Duodenal mucosa (tissue), 2 donors: Measurements from ENCODE around the gene NEU2.
"Not testable (repeated sequence)": the region's sequence is repeated elsewhere in the genome, so short reads cannot be mapped to it uniquely, and the experiment has no call there.

Source experiments
- H3K27ac ChIP-seq: one replicate; pipeline ENCODE4 v1.7.0; 2013; ENCODE audit warnings: low read depth, low read length
- H3K27me3 ChIP-seq, 2 donors: one replicate each; pipeline ENCODE4 v1.7.0; 2013; ENCODE audit warnings: low read length in 2 of 2, control low read depth in 1 of 2; ENCODE audit not compliant: insufficient read depth in 2 of 2, control insufficient read depth in 1 of 2
- H3K36me3 ChIP-seq, 2 donors: one replicate each; pipeline ENCODE4 v1.7.0; 2013; ENCODE audit warnings: low read length in 2 of 2, control low read depth in 1 of 2; ENCODE audit not compliant: insufficient read depth in 2 of 2, control insufficient read depth in 1 of 2
- H3K4me1 ChIP-seq, 2 donors: one replicate each; pipeline ENCODE4 v1.7.0; 2013; ENCODE audit warnings: low read length in 2 of 2, control low read depth in 1 of 2; ENCODE audit not compliant: insufficient read depth in 2 of 2, control insufficient read depth in 1 of 2
- H3K4me3 ChIP-seq, 2 donors: one replicate each; pipeline ENCODE4 v1.7.0; 2013; ENCODE audit warnings: low read length in 2 of 2, low read depth in 1 of 2
- H3K9ac ChIP-seq, 2 donors: one replicate each; pipeline ENCODE4 v1.7.0; 2013; ENCODE audit warnings: low read length in 2 of 2, low read depth in 1 of 2
- H3K9me3 ChIP-seq, 2 donors: one replicate each; pipeline ENCODE4 v1.7.0; 2013; ENCODE audit warnings: low read length in 2 of 2, control low read depth in 1 of 2; ENCODE audit not compliant: control insufficient read depth in 1 of 2

NEU2 gene

DNA sequence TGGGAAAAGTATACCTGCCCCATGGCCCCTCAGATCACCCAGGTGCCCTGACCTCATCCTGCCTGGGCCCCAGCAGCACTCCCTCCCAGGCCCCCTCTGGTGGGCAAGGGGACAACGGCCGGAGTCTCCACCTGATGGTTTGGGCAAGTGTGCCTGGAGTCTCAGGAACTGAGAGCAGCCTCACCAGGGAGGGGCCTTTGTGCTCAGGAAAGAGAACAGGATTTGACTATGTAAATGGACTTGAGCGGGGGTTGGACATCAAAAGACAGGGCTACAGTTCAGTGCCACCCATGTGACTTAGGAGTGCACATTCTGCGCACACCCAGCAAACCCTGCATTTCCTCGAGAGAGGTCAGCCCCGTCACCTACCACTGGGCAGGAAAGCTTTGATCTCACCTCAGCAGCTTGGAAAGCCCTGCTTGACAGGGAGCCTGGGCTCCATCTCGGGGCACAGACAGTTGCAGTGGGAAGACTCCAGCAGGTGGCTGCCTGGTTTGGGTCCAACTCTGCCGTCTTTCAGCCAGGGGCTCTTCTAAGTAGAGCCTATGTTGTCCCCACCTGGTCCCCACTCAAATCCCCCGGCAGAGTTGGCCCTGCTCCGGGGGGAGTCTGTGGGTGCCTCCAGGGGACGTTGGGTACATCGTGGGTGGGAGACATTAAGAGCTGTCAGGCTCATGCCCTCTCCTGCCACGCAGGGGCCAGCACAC is 30.9 kb downstream of the NEU2 start:
- peaks cover 41 to 52% of the 10 kb centered on the region in 2 donors for H3K4me1 ChIP-seq
- H3K4me3 ChIP-seq: peak overlapping the region; percentile 60 to 63
- peak overlapping the region; percentile 7 for H3K27ac ChIP-seq
- H3K9ac ChIP-seq: peak overlapping the region in 1 of 2 donors; percentile 60
- no peaks in the 10 kb centered on the region for H3K27me3 ChIP-seq
- H3K9me3 ChIP-seq: no peaks in the 10 kb centered on the region
- H3K36me3 ChIP-seq: peaks cover 0 to 5% of the 10 kb centered on the region in 2 donors

DNA sequence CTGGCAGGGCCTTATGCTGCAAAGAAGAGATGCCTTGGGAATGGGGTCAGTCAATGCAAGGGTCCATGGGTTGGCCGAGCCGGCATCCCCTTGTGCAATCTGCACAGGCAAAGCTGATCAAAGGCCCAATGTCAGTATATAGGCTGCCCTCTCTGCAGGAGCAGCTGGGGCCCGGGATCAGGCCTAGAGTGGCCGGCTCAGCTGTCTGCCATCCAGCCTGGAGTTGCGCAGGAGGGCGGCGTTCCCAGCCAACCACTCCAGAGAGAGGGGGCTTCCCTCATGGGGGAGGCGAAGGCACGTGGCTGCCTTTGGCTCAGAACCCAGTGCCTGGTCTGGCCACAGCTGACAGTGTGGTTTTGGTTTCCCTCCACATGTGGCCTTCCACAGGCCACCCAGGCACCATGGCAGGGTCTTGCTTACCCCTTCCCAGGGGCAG is 31.5 kb downstream of the NEU2 start:
- no peak overlapping the region for H3K9ac ChIP-seq
- H3K27ac ChIP-seq: no peak overlapping the region
- peaks cover 0 to 5% of the 10 kb centered on the region in 2 donors for H3K36me3 ChIP-seq
- no peaks in the 10 kb centered on the region for H3K27me3 ChIP-seq
- H3K4me3 ChIP-seq: peak overlapping the region; percentile 60 to 63
- peaks cover 45 to 56% of the 10 kb centered on the region in 2 donors for H3K4me1 ChIP-seq
- no peaks in the 10 kb centered on the region for H3K9me3 ChIP-seq

DNA sequence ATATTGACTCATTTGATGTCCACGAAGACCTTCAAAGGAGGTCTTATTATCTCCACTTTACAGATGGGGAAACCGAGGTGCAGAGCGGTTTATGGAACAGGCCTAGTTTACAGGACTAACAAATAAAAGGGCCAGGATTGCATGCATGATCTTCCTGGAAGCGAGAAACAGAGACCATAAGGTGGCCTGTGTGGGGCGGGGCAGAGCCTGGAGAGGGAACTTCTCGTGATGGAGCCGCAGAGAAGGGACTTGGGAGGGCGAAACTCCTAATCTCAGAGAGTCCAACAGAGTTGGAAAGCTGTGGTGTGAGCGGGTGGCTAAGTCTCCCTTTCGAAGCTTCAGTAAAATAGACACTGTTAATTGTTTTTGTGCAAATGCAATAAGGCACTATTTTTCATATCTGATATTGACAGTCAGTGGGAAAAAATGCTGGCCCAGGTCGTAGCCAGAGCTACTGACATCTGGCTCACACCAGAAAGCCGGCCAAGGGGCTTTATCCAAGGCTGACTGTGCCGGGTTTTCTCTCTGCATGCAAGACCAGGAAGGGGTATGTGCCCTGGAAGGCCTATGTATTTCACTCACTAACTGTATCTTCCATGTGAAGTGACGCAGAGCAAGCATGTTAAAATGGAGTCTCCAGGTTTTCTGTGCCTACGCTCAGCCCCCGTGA is 32.2 kb downstream of the NEU2 start:
- no peak overlapping the region for H3K27ac ChIP-seq

DNA sequence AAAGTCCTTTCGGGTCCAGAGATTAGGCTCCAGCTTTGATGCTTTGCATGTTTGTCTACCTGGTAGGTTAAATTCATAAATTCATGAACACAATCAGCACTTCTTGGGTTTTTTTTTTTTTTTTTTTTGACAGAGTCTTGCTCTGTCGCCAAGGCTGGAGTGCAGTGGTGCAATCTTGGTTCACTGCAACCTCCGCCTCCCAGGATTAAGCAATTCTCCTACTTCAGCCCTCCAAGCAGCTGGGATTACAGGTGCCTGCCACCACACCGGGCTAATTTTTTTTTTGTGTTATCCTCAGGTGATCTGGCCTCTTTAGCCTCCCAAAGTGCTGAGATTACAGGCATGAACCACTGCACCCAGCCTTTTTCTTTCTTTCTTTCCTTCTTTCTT is 32.7 kb downstream of the NEU2 start:
- not testable (repeated sequence) for H3K9me3 ChIP-seq, H3K36me3 ChIP-seq, H3K4me3 ChIP-seq, H3K27me3 ChIP-seq, H3K27ac ChIP-seq, H3K9ac ChIP-seq
- H3K4me1 ChIP-seq: peaks cover 38 to 50% of the 10 kb centered on the region in 2 donors

More for the DNA sequence above, 32.2 kb downstream of the NEU2 start:
- Histone ChIP-seq H3K4me1 (peaks cover 43 to 52% of the 10 kb centered on the region in 2 donors), H3K9me3 (no peaks in the 10 kb centered on the region), H3K4me3 (peak overlapping the region in 1 of 2 donors; percentile 60), H3K27me3 (no peaks in the 10 kb centered on the region), H3K36me3 (peaks cover 0 to 5% of the 10 kb centered on the region in 2 donors), H3K9ac (no peak overlapping the region)

DNA sequence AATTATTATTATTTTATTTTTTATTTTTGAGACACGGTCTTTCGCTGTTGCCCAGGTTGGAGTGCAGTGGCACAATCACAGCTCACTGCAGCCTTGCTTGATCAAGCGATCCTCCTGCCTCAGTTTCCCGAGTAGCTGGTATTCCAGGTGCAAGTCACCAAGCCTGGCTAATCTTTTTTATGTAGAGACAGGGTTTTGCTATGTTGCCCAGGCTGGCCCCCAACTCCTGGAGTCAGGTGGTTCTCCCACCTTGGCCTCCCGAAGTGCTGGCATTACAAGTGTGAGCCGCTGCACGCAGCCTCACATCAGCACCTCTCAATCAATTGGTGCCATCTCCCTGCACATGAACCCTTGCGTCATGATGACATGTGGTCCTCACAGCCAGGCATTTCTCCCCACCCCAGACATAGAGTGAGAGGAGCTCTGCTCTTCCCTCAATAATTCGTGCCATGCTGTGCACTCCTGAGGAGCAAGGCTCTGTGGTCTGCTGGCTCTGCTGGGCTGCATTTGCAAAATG is 33.5 kb downstream of the NEU2 start:
- H3K27ac ChIP-seq: no peak overlapping the region
- H3K4me3 ChIP-seq: no peak overlapping the region
- peaks cover 0 to 5% of the 10 kb centered on the region in 2 donors for H3K36me3 ChIP-seq
- H3K4me1 ChIP-seq: peaks cover 38 to 42% of the 10 kb centered on the region in 2 donors
- H3K9me3 ChIP-seq: no peaks in the 10 kb centered on the region
- no peaks in the 10 kb centered on the region for H3K27me3 ChIP-seq
- H3K9ac ChIP-seq: no peak overlapping the region

DNA sequence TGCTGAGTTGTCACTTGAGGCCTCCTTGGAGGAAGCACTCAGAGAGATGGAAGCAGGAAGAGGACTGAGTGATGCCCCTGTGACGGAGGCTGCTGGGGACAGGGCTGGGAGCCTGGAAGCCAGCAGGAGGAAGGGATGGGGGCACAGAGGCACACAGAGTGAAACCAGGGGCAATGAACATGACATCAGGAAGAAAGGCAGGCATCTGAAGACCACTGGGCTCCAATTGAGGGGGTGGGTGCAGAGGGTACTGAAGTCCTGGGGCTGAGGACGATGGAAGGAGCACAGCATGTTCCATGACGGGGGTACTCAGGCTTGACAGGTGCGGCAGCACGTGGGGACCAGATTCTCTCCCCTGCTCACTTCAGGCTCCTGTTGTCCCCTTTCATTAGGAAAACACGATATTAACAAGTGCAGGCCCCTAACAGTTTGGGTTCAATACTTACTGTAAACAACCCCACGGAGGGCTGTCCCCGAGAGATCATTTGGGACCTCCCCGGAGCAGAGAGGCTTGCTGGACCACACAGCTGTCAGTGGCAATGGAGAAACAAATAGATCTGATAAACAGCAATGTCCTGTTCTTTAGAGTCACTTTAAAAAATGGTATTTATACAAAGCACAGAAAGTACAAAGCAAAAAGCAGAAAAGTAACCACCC is 36.4 kb downstream of the NEU2 start:
- Histone ChIP-seq H3K27ac (no peak overlapping the region), H3K4me3 (no peak overlapping the region), H3K9me3 (peaks cover 3 to 5% of the 10 kb centered on the region in 2 donors), H3K9ac (no peak overlapping the region), H3K4me1 (peaks cover 14 to 16% of the 10 kb centered on the region in 2 donors), H3K36me3 (peaks cover 0 to 9% of the 10 kb centered on the region in 2 donors), H3K27me3 (no peaks in the 10 kb centered on the region)

DNA sequence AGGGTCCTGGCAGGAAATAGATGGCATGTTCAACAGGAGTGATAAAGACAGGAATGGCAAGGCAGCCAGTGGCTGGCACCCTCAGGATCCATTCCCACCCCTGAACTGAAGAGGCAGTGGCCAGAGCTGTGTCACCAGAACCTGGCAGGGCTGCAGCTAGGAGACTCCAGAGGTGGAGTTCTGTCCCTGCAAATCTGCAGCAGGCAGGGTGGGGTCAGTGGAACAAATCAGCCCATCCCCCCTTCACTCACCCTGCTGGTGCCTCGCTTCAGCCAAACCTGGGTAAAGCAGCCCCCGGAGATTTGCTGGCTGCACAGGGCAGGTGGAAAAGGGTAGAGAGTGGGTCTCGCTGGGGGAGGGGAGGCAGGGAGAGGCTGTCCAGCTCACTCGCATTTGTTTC is 40.4 kb downstream of the NEU2 start:
- no peaks in the 10 kb centered on the region for H3K27me3 ChIP-seq
- H3K4me3 ChIP-seq: no peak overlapping the region
- no peak overlapping the region for H3K9ac ChIP-seq
- H3K36me3 ChIP-seq: peaks cover 0 to 4% of the 10 kb centered on the region in 2 donors
- H3K27ac ChIP-seq: no peak overlapping the region
- peaks cover 27 to 28% of the 10 kb centered on the region in 2 donors for H3K4me1 ChIP-seq
- H3K9me3 ChIP-seq: peaks cover 3 to 5% of the 10 kb centered on the region in 2 donors

DNA sequence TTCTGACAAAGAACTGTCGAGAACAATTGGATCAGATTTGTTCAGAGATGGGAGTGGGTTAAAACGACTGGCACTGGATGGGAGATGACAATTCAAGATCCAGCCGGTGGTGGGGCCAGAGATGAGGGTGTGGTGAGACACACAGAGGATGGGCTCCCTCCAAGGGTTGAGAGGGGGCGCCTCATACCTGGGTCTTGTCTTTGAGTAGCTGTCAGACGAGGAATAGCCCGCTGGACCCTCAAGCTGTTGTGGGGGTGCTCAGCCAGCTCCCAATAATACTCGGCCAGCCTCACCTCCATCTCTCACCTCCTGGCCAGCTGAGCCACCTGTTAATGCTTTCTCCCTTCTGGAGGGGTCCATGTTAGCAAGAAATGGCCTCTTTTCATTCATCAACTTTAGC is 41.6 kb downstream of the NEU2 start:
- Histone ChIP-seq H3K9ac (no peak overlapping the region), H3K4me3 (no peak overlapping the region), H3K36me3 (peaks cover 0 to 4% of the 10 kb centered on the region in 2 donors), H3K9me3 (peaks cover 3 to 5% of the 10 kb centered on the region in 2 donors), H3K4me1 (peaks cover 22 to 26% of the 10 kb centered on the region in 2 donors), H3K27ac (no peak overlapping the region), H3K27me3 (no peaks in the 10 kb centered on the region)

DNA sequence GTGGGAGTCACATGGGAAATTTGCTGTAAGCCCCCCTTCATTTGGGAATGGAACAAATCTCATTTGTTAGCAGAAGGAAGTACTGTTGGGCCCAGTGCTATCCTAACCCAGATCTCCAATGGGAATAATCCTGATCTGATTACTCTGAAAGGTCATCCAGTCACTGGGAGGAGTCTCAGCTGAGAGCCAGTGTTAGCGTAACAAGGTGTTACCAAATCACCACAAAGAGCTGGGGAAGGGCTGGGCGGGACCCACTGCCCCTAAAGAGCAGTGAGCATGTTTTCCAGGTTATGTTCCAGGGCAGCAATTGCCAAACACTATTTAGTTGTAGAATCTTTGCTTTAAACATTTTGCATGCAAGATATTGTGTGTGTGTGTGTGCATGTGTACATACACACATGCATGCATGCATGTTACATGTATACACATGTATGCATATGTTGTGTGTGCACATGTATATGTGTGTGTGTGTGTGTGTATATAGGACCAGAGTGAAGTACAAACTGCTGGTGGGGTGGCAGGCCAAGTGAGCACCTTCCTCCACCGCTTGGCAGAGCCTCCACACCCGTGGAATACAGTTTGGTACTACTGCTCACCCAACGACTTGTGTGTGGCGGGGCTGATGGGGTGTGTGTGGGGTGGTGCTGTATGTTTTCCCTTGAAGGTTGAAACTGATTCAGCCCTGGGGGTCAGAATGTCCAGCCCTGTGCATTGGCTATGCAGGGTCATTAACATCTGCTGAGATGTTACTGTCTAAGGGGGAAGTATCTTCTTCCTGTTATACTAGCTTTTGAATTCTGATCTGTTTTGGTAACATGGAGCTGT is 42.9 kb downstream of the NEU2 start:
- H3K36me3 ChIP-seq: peaks cover 0 to 4% of the 10 kb centered on the region in 2 donors
- H3K4me1 ChIP-seq: peaks cover 24 to 38% of the 10 kb centered on the region in 2 donors
- H3K27ac ChIP-seq: peak overlapping the region; percentile 8
- no peak overlapping the region for H3K9ac ChIP-seq
- peak overlapping the region; percentile 36 to 38 for H3K4me3 ChIP-seq
- H3K27me3 ChIP-seq: no peaks in the 10 kb centered on the region
- H3K9me3 ChIP-seq: peaks cover 3 to 5% of the 10 kb centered on the region in 2 donors
